Nephron (organoid): ENCODE results near the gene TRAF1.

Experiments
- H3K27ac Mint-ChIP-seq, 3 experiments: 2 replicates each; pipeline ENCODE4 v1.8.0; 2020; ENCODE audit warnings: mixed read lengths in 3 of 3, mild to moderate bottlenecking in 2 of 3, moderate library complexity in 1 of 3
- H3K27me3 Mint-ChIP-seq: 2 replicates; pipeline ENCODE4 v1.8.0; 2021; ENCODE audit warnings: low read depth, mild to moderate bottlenecking, moderate library complexity, mixed read lengths
- H3K36me3 Mint-ChIP-seq: 2 replicates; pipeline ENCODE4 v1.8.0; 2020; ENCODE audit warnings: low read depth, mixed read lengths
- H3K4me1 Mint-ChIP-seq: 2 replicates; pipeline ENCODE4 v1.8.0; 2020; ENCODE audit warnings: mixed read lengths
- H3K4me3 Mint-ChIP-seq, 3 experiments: 2 replicates each; pipeline ENCODE4 v1.8.0; 2020; ENCODE audit warnings: mild to moderate bottlenecking in 3 of 3, mixed read lengths in 3 of 3, moderate library complexity in 2 of 3
- H3K9me3 Mint-ChIP-seq: 2 replicates; pipeline ENCODE4 v1.8.0; 2020; ENCODE audit warnings: mixed read lengths
- CTCF ChIP-seq, 3 experiments: fragments of 200-600 bp; sonication (generic); IDR thresholded peaks; one replicate each; pipeline ENCODE4 v1.5.0; 2021; ENCODE audit warnings: antibody characterized with exemption in 3 of 3; ENCODE audit not compliant: unreplicated experiment in 3 of 3

The TRAF1 gene

GRCh38 chr9:120916588-120916987 lies 10.0 kb downstream of the TRAF1 start:
- Mint-ChIP-seq H3K36me3 (peaks cover 5% of the 10 kb centered on the region), H3K9me3 (peaks cover 5% of the 10 kb centered on the region), H3K27ac (peak overlapping the region in 2 of 3 experiments; percentile 12 to 75), H3K27me3 (no peaks in the 10 kb centered on the region), H3K4me1 (peaks cover 34% of the 10 kb centered on the region), H3K4me3 (no peak overlapping the region)
- no peak for TF ChIP-seq CTCF (IDR thresholded peaks at IDR 0.05; ENCODE audit: unreplicated experiment in 3 of 3)

- Mint-ChIP-seq H3K9me3 (peaks cover 5% of the 10 kb centered on the region), H3K36me3 (peaks cover 7% of the 10 kb centered on the region), H3K27me3 (no peaks in the 10 kb centered on the region), H3K4me3 (no peak overlapping the region), H3K4me1 (peaks cover 28% of the 10 kb centered on the region), H3K27ac (no peak overlapping the region)
- no peak for TF ChIP-seq CTCF (IDR thresholded peaks at IDR 0.05; ENCODE audit: unreplicated experiment in 3 of 3)
These were observed 10.6 kb downstream of the TRAF1 start for GRCh38 chr9:120915854-120916470.

- Mint-ChIP-seq H3K9me3 (peaks cover 5% of the 10 kb centered on the region), H3K4me3 (no peak overlapping the region), H3K36me3 (peaks cover 7% of the 10 kb centered on the region), H3K4me1 (peaks cover 22% of the 10 kb centered on the region), H3K27ac (no peak overlapping the region), H3K27me3 (no peaks in the 10 kb centered on the region)
- TF ChIP-seq CTCF (IDR thresholded peaks at IDR 0.05; ENCODE audit: unreplicated experiment in 3 of 3): no peak
These were observed 11.6 kb downstream of the TRAF1 start for GRCh38 chr9:120914953-120915352.

GRCh38 chr9:120914396-120914795 lies 12.2 kb downstream of the TRAF1 start:
- Mint-ChIP-seq H3K27ac (no peak overlapping the region), H3K4me3 (no peak overlapping the region), H3K36me3 (peaks cover 7% of the 10 kb centered on the region), H3K27me3 (no peaks in the 10 kb centered on the region), H3K9me3 (peaks cover 5% of the 10 kb centered on the region), H3K4me1 (peaks cover 17% of the 10 kb centered on the region)
- no peak for TF ChIP-seq CTCF (IDR thresholded peaks at IDR 0.05; ENCODE audit: unreplicated experiment in 3 of 3)

- no peak overlapping the region for H3K27ac Mint-ChIP-seq
- no peak for TF ChIP-seq CTCF (IDR thresholded peaks at IDR 0.05; ENCODE audit: unreplicated experiment in 3 of 3)
- peaks cover 7% of the 10 kb centered on the region for H3K36me3 Mint-ChIP-seq
- H3K27me3 Mint-ChIP-seq: no peaks in the 10 kb centered on the region
- H3K9me3 Mint-ChIP-seq: peaks cover 5% of the 10 kb centered on the region
- H3K4me3 Mint-ChIP-seq: no peak overlapping the region
- H3K4me1 Mint-ChIP-seq: peaks cover 13% of the 10 kb centered on the region
These were observed 12.8 kb downstream of the TRAF1 start for GRCh38 chr9:120913647-120914264.
